B cell (primary cell): ENCODE data around the gene CYREN. TPM values are rescaled to one million over a fixed set of nuclear protein-coding genes. Genes with fewer than 3 reads are reported as not detected.

Source experiments
- ATAC-seq: fragments of 200-7000 bp; cut with Tn5 transposase; one replicate; pipeline ENCODE4 v1.10.0; 2021; ENCODE audit warnings: low read depth, mild to moderate bottlenecking, moderate number of reproducible peaks, moderate library complexity
- CTCF ChIA-PET: fragments of 350-600 bp; sonication (Branson Sonifier 250); formaldehyde crosslinking; loops from one replicate; lab custom pipeline; 2021; ENCODE audit warnings: antibody characterized with exemption, inconsistent platforms; lab: Charles Lee
- POLR2A ChIA-PET: fragments of 350-600 bp; sonication (Branson Sonifier 250); formaldehyde crosslinking; loops from one replicate; lab custom pipeline; 2021; ENCODE audit warnings: antibody characterized with exemption; lab: Charles Lee
- DNase-seq: peaks from one replicate; pipeline ENCODE4 v3.0.0; 2013
- H2AFZ ChIP-seq: 2 replicates; pipeline ENCODE4 v1.6.1; 2012; ENCODE audit warnings: mild to moderate bottlenecking, low read depth, low read length; ENCODE audit not compliant: insufficient read depth, poor library complexity, severe bottlenecking
- H3K27ac ChIP-seq, 2 donors: 1 replicate in 1 of 2; 2 replicates in 1 of 2; pipeline ENCODE4 v1.5.1; 2012 to 2013; ENCODE audit warnings: low read length in 2 of 2, mild to moderate bottlenecking in 2 of 2, moderate library complexity in 1 of 2
- H3K27me3 ChIP-seq, 4 experiments: fragments of 200-600 bp in 1 of 4; sonication (generic) in 1 of 4; replicated peaks in 1 of 4; 1 replicate in 2 of 4; 2 replicates in 2 of 4; pipeline versions ENCODE4 v1.6.1 to v1.7.0; 2013 to 2016; ENCODE audit warnings: low read length in 3 of 4, mild to moderate bottlenecking in 2 of 4, mixed read lengths in 1 of 4, moderate library complexity in 1 of 4; ENCODE audit not compliant: insufficient read depth in 4 of 4, control insufficient read depth in 3 of 4; ENCODE audit errors: control extremely low read depth in 1 of 4
- H3K36me3 ChIP-seq, 2 experiments: replicated peaks in 1 of 2; 1 replicate in 1 of 2; 2 replicates in 1 of 2; pipeline versions ENCODE4 v1.6.1 to v1.7.1; 2013; ENCODE audit warnings: low read length in 1 of 2; ENCODE audit not compliant: insufficient read depth in 2 of 2, control insufficient read depth in 1 of 2; ENCODE audit errors: control extremely low read depth in 1 of 2, extremely low read depth in 1 of 2
- H3K4me1 ChIP-seq, 2 donors: fragments of 200-600 bp in 1 of 2; sonication (generic) in 1 of 2; 1 replicate in 1 of 2; 2 replicates in 1 of 2; pipeline versions ENCODE4 v1.5.1 to v1.6.1; 2013 to 2017; ENCODE audit warnings: low read length in 2 of 2; ENCODE audit not compliant: control insufficient read depth in 2 of 2, insufficient read depth in 2 of 2
- H3K4me2 ChIP-seq: replicated peaks from 2 replicates; pipeline ENCODE3; 2012; ENCODE audit warnings: mild to moderate bottlenecking, low read depth, low read length; ENCODE audit not compliant: poor library complexity, severe bottlenecking
- H3K4me3 ChIP-seq, 5 experiments: fragments of 200-600 bp in 1 of 5; sonication (generic) in 1 of 5; 1 replicate in 3 of 5; 2 replicates in 2 of 5; pipeline versions ENCODE4 v1.5.1 to v1.7.0; 2011 to 2016; ENCODE audit warnings: low read length in 4 of 5, mild to moderate bottlenecking in 4 of 5, low read depth in 2 of 5, control low read depth in 1 of 5, moderate library complexity in 1 of 5; ENCODE audit not compliant: insufficient read depth in 1 of 5; ENCODE audit errors: control extremely low read depth in 1 of 5, extremely low read depth in 1 of 5
- H3K79me2 ChIP-seq: fragments of 200-600 bp; sonication (generic); one replicate; pipeline ENCODE4 v1.6.0; 2016; ENCODE audit warnings: low read length; ENCODE audit not compliant: control insufficient read depth, insufficient read depth
- H3K9ac ChIP-seq: fragments of 200-600 bp; sonication (generic); 2 replicates; pipeline ENCODE4 v1.6.1; 2017; ENCODE audit warnings: mild to moderate bottlenecking, low read length, moderate library complexity
- H3K9me3 ChIP-seq, 3 donors: one replicate each; pipeline versions ENCODE4 v1.6.1 to v1.7.1; 2013; ENCODE audit warnings: low read length in 2 of 3; ENCODE audit not compliant: control insufficient read depth in 2 of 3, insufficient read depth in 1 of 3; ENCODE audit errors: control extremely low read depth in 1 of 3
- H4K20me1 ChIP-seq: 2 replicates; pipeline ENCODE4 v1.6.0; 2012; ENCODE audit warnings: mild to moderate bottlenecking, low read length; ENCODE audit not compliant: insufficient read depth, control insufficient read depth, poor library complexity, severe bottlenecking
- H3K27ac Mint-ChIP-seq: one replicate; pipeline ENCODE4 v1.8.0; 2021; ENCODE audit warnings: mixed read lengths
- H3K27me3 Mint-ChIP-seq: one replicate; pipeline ENCODE4 v1.8.0; 2021; ENCODE audit warnings: mixed read lengths
- H3K4me1 Mint-ChIP-seq: one replicate; pipeline ENCODE4 v1.8.0; 2021; ENCODE audit warnings: mixed read lengths
- H3K4me3 Mint-ChIP-seq: one replicate; pipeline ENCODE4 v1.8.0; 2021; ENCODE audit warnings: mixed read lengths
- H3K9me3 Mint-ChIP-seq: one replicate; pipeline ENCODE4 v1.8.0; 2022; ENCODE audit warnings: mixed read lengths; ENCODE audit not compliant: insufficient read depth
- EZH2 ChIP-seq: IDR thresholded peaks from 2 replicates; pipeline ENCODE4 v1.6.1; 2012; ENCODE audit warnings: borderline replicate concordance, low read depth, mild to moderate bottlenecking, moderate library complexity, low read length; ENCODE audit not compliant: insufficient read depth, poor library complexity, severe bottlenecking
- WGBS: methylation state at CpG from one replicate; pipeline ENCODE4 v1.1.5; 2013; ENCODE audit warnings: missing lambda C conversion rate; ENCODE audit not compliant: insufficient coverage; 5-methylcytosine and 5-hydroxymethylcytosine counted together
- intact Hi-C: fragments of 100-400 bp; cut with micrococcal nuclease; formaldehyde crosslinking; loops from one replicate; pipeline ENCODE4 v1.10.0; 2022
- polyA minus RNA-seq: library from RNA; depleted of rRNA, polyadenylated mRNA; stranded (reverse); fragments of >200 nt; gene quantifications from 2 replicates; pipeline ENCODE4 v1.2.3, GENCODE V29; 2012
- polyA plus RNA-seq: library from polyadenylated mRNA; depleted of rRNA; stranded (reverse); fragments of >200 nt; gene quantifications from 2 replicates; pipeline ENCODE4 v1.2.3, GENCODE V29; 2012
- total RNA-seq, 2 donors: library from RNA; stranded (reverse); fragments of 120-200 nt in 1 of 2; gene quantifications; 1 replicate in 1 of 2; 2 replicates in 1 of 2; pipeline versions ENCODE4 v1.2.3 to v1.2.4, GENCODE V29; 2013 to 2022
- TF ChIP-seq, protein P1 (sequence below): fragments of 200-600 bp; IDR thresholded peaks from one replicate; pipeline ENCODE4 v1.8.0; 2022; ENCODE audit warnings: antibody characterized with exemption, mild to moderate bottlenecking

The CYREN gene
- total RNA-seq (51.6 and 54.6 TPM in 2 replicates), polyA plus RNA-seq (16.6 and 19.2 TPM in 2 replicates), polyA minus RNA-seq (32.8 and 36.4 TPM in 2 replicates)
- 43.8 TPM for total RNA-seq (2013)

GRCh38 chr7:135170274-135170997 lies at the start of gene CYREN:
Gene CYREN, minus strand, starts transcription at chr7:135170707. Its CDS starts 1,785 bp downstream, at chr7:135168922.
- Mint-ChIP-seq H3K4me1 (peaks cover 60% of the 10 kb centered on the region), H3K27ac (peak within 1 kb of the TSS; percentile 93), H3K4me3 (peak within 1 kb of the TSS; percentile 94), H3K9me3 (no peaks in the 10 kb centered on the region), H3K27me3 (no peaks in the 10 kb centered on the region)
- H3K9me3 ChIP-seq = no peaks in the 10 kb centered on the region
- H2AFZ ChIP-seq = peak within 1 kb of the TSS; percentile 79
- POLR2A ChIA-PET = interaction anchor here (0.7 to 3.8 kb wide), 11 partner anchors 8 to 524 kb away, joined by 3 to 38 read pairs (median 8); partner anchors contain the start of genes AGBL3, BPGM, TMEM140 and WDR91
- peak within 1 kb of the TSS; percentile 96 to 97 for H3K27ac ChIP-seq
- intact Hi-C loops = loop anchor here (1.0 to 5.0 kb wide), 7 partner anchors 9 to 712 kb away; partner anchors contain the start of genes AGBL3, AKR1B1, BPGM and TMEM140
- peak within 1 kb of the TSS; percentile 89 for H3K9ac ChIP-seq
- H3K4me3 ChIP-seq = peak within 1 kb of the TSS; percentile 72 to 93 (median 83)
- WGBS = under 1% methylated on average over 77 of the region's 77 CpGs
- H3K36me3 ChIP-seq = peaks cover 0 to 31% of the 10 kb centered on the region in 2 experiments
- peaks cover 22 to 42% of the 10 kb centered on the region in 2 donors for H3K4me1 ChIP-seq
- peaks cover 10% of the 10 kb centered on the region for H4K20me1 ChIP-seq
- TF ChIP-seq, protein P1, sequence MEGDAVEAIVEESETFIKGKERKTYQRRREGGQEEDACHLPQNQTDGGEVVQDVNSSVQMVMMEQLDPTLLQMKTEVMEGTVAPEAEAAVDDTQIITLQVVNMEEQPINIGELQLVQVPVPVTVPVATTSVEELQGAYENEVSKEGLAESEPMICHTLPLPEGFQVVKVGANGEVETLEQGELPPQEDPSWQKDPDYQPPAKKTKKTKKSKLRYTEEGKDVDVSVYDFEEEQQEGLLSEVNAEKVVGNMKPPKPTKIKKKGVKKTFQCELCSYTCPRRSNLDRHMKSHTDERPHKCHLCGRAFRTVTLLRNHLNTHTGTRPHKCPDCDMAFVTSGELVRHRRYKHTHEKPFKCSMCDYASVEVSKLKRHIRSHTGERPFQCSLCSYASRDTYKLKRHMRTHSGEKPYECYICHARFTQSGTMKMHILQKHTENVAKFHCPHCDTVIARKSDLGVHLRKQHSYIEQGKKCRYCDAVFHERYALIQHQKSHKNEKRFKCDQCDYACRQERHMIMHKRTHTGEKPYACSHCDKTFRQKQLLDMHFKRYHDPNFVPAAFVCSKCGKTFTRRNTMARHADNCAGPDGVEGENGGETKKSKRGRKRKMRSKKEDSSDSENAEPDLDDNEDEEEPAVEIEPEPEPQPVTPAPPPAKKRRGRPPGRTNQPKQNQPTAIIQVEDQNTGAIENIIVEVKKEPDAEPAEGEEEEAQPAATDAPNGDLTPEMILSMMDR = peak; percentile 77
- no peak for TF ChIP-seq EZH2
- peaks cover 12% of the 10 kb centered on the region for H3K79me2 ChIP-seq
- CTCF ChIA-PET = interaction anchor here (0.6 to 8.1 kb wide), 18 partner anchors 8 to 738 kb away, joined by 3 to 80 read pairs (median 6); partner anchors contain the start of genes AGBL3 and TMEM140
- H3K4me2 ChIP-seq = peak within 1 kb of the TSS; percentile 81
- no peaks in the 10 kb centered on the region for H3K27me3 ChIP-seq
- ATAC-seq = peak; percentile 77
- DNase-seq = peak; percentile 92
